HL-60 (cell line): ENCODE results near the gene KRT86.

Experiments
- POLR2AphosphoS5 ChIP-seq: IDR thresholded peaks from 2 replicates; pipeline ENCODE4 v1.6.1; 2012; ENCODE audit warnings: low read depth
- TF ChIP-seq, protein P1 (sequence below): IDR thresholded peaks from one replicate; pipeline ENCODE4 v1.5.1; 2011; ENCODE audit warnings: low read length, control low read depth, inconsistent platforms; ENCODE audit not compliant: insufficient read depth

DNA sequence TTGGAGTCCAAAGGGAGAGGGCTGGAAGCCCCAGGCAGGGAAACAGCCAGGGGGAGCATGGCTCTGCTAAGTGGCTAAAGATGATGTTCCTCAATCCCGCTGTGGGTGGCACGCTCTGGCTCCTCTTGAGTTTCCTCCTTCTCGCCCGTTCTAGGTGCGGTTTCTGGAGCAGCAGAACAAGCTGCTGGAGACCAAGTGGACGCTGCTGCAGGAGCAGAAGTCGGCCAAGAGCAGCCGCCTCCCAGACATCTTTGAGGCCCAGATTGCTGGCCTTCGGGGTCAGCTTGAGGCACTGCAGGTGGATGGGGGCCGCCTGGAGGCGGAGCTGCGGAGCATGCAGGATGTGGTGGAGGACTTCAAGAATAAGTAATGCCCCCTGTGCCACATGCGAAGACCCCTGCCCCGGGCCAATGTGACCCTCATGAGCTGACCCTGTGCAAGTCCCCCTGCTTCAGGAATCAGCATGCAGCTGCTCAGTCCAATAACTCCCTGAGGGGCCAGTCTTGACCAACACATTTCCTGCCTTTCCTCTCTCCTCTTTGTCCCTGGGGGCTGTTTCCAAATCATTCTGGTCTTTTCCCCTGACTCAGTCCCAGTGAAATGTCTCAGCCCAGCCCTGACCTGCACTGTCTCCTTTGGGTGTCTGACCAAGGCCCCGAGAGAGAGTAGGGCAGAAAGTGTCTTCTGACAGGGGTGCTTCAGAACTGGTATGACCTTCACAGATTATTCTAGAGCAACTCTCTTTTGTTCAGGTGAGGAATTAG is 39.3 kb upstream of the KRT86 start:
- TF ChIP-seq, protein P1, sequence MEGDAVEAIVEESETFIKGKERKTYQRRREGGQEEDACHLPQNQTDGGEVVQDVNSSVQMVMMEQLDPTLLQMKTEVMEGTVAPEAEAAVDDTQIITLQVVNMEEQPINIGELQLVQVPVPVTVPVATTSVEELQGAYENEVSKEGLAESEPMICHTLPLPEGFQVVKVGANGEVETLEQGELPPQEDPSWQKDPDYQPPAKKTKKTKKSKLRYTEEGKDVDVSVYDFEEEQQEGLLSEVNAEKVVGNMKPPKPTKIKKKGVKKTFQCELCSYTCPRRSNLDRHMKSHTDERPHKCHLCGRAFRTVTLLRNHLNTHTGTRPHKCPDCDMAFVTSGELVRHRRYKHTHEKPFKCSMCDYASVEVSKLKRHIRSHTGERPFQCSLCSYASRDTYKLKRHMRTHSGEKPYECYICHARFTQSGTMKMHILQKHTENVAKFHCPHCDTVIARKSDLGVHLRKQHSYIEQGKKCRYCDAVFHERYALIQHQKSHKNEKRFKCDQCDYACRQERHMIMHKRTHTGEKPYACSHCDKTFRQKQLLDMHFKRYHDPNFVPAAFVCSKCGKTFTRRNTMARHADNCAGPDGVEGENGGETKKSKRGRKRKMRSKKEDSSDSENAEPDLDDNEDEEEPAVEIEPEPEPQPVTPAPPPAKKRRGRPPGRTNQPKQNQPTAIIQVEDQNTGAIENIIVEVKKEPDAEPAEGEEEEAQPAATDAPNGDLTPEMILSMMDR = no peak
- no peak for TF ChIP-seq POLR2AphosphoS5
